Mesothelial cell of epicardium (in vitro differentiated cells): ENCODE measurements around the gene FAM171A2. TPM values are rescaled to one million over a fixed set of nuclear protein-coding genes. Genes with fewer than 3 reads are reported as not detected.
"Not testable (repeated sequence)": the region's sequence is repeated elsewhere in the genome, so short reads cannot be mapped to it uniquely, and the experiment has no call there.

Experiments used
- DNase-seq, 2 experiments: peaks; one replicate each; pipeline ENCODE4 v3.0.0; 2021; ENCODE audit warnings: low spot score in 2 of 2; ENCODE audit not compliant: unreplicated experiment in 2 of 2
- H3K27ac Mint-ChIP-seq: 2 replicates; pipeline ENCODE4 v1.8.0; 2021; ENCODE audit warnings: mixed read lengths
- H3K27me3 Mint-ChIP-seq: 2 replicates; pipeline ENCODE4 v1.8.0; 2021; ENCODE audit warnings: low read depth, mixed read lengths
- H3K36me3 Mint-ChIP-seq: 2 replicates; pipeline ENCODE4 v1.8.0; 2021; ENCODE audit warnings: mixed read lengths
- H3K4me1 Mint-ChIP-seq: 2 replicates; pipeline ENCODE4 v1.8.0; 2021; ENCODE audit warnings: mixed read lengths
- H3K4me3 Mint-ChIP-seq: 2 replicates; pipeline ENCODE4 v1.8.0; 2021; ENCODE audit warnings: mild to moderate bottlenecking, moderate library complexity, mixed read lengths
- H3K9me3 Mint-ChIP-seq: 2 replicates; pipeline ENCODE4 v1.8.0; 2021; ENCODE audit warnings: mixed read lengths
- CTCF ChIP-seq: fragments of 200-600 bp; sonication (generic); IDR thresholded peaks from one replicate; pipeline ENCODE4 v1.5.0; 2021; ENCODE audit warnings: antibody characterized with exemption; ENCODE audit not compliant: unreplicated experiment
- total RNA-seq: library from RNA; stranded (reverse); gene quantifications from 3 replicates; pipeline ENCODE4 v1.2.1, GENCODE V29; 2021

The FAM171A2 gene
- total RNA-seq, 1 donor from 2014 or later: 64.7 TPM

- H3K4me1 Mint-ChIP-seq: peaks cover 3% of the 10 kb centered on the region
Measured at GRCh38 chr17:44376124-44376523, 12.5 kb upstream of the FAM171A2 start.

GRCh38 chr17:44375196-44376017 lies 11.8 kb upstream of the FAM171A2 start:
- TF ChIP-seq CTCF: no peak
- H3K4me1 Mint-ChIP-seq: peaks cover 3% of the 10 kb centered on the region
- H3K27ac Mint-ChIP-seq: no peak overlapping the region
- no peaks in the 10 kb centered on the region for H3K9me3 Mint-ChIP-seq
- no peak overlapping the region for H3K4me3 Mint-ChIP-seq
- peaks cover 6% of the 10 kb centered on the region for H3K27me3 Mint-ChIP-seq
- no peaks in the 10 kb centered on the region for H3K36me3 Mint-ChIP-seq
- DNase-seq: no peak

More at GRCh38 chr17:44376124-44376523, 12.5 kb upstream of the FAM171A2 start:
- Mint-ChIP-seq H3K36me3 (no peaks in the 10 kb centered on the region), H3K4me3 (no peak overlapping the region), H3K27me3 (peaks cover 6% of the 10 kb centered on the region), H3K9me3 (no peaks in the 10 kb centered on the region), H3K27ac (no peak overlapping the region)
- DNase-seq: no peak
- TF ChIP-seq CTCF: peak; percentile 19

- no peak for TF ChIP-seq CTCF
- H3K36me3 Mint-ChIP-seq: no peaks in the 10 kb centered on the region
- H3K27ac Mint-ChIP-seq: no peak overlapping the region
- H3K4me1 Mint-ChIP-seq: peaks cover 3% of the 10 kb centered on the region
- peaks cover 6% of the 10 kb centered on the region for H3K27me3 Mint-ChIP-seq
- no peak for DNase-seq
- H3K9me3 Mint-ChIP-seq: no peaks in the 10 kb centered on the region
- H3K4me3 Mint-ChIP-seq: no peak overlapping the region
Measured at GRCh38 chr17:44374306-44375195, 10.9 kb upstream of the FAM171A2 start.

GRCh38 chr17:44372036-44372435 lies 8.4 kb upstream of the FAM171A2 start:
- no peak for DNase-seq
- peaks cover 13% of the 10 kb centered on the region for H3K27me3 Mint-ChIP-seq
- H3K4me1 Mint-ChIP-seq: peaks cover 11% of the 10 kb centered on the region
- no peak for TF ChIP-seq CTCF
- no peak overlapping the region for H3K4me3 Mint-ChIP-seq
- H3K36me3 Mint-ChIP-seq: no peaks in the 10 kb centered on the region
- no peak overlapping the region for H3K27ac Mint-ChIP-seq
- H3K9me3 Mint-ChIP-seq: no peaks in the 10 kb centered on the region

- H3K36me3 Mint-ChIP-seq, DNase-seq, H3K9me3 Mint-ChIP-seq, H3K4me3 Mint-ChIP-seq, H3K27ac Mint-ChIP-seq, H3K4me1 Mint-ChIP-seq: not testable (repeated sequence)
- H3K27me3 Mint-ChIP-seq: peaks cover 31% of the 10 kb centered on the region
Measured at GRCh38 chr17:44369414-44370023, 5.9 kb upstream of the FAM171A2 start.

- not testable (repeated sequence) for H3K9me3 Mint-ChIP-seq, H3K4me3 Mint-ChIP-seq, H3K4me1 Mint-ChIP-seq, H3K27ac Mint-ChIP-seq, DNase-seq, H3K36me3 Mint-ChIP-seq
- H3K27me3 Mint-ChIP-seq: peaks cover 31% of the 10 kb centered on the region
Measured at GRCh38 chr17:44368391-44369243, 5.0 kb upstream of the FAM171A2 start.
